H1 (cell line): ENCODE data around the gene CADM2. TPM values are rescaled to one million over a fixed set of nuclear protein-coding genes. Genes with fewer than 3 reads are reported as not detected.

ENCODE experiments used
- CTCF ChIA-PET: fragments of 300-600 bp; sonication (Branson Sonifier 250); formaldehyde crosslinking; loops from one replicate; lab custom pipeline; 2021; ENCODE audit not compliant: partially characterized antibody; lab: Charles Lee
- POLR2A ChIA-PET: fragments of 300-600 bp; sonication (Branson Sonifier 250); formaldehyde crosslinking; loops from one replicate; lab custom pipeline; 2021; ENCODE audit warnings: inconsistent platforms; ENCODE audit not compliant: partially characterized antibody; lab: Charles Lee
- DNase-seq, 2 experiments: peaks; one replicate each; pipeline versions ENCODE4 v3.0.0 to v3.0.0-alpha.2; 2010 to 2022; ENCODE audit warnings: low spot score in 2 of 2, low read depth in 1 of 2, mixed read lengths in 1 of 2
- FAIRE-seq: peaks from 2 replicates; lab custom pipeline; 2011; peaks lifted over from hg19 to GRCh38; lab: Jason Lieb, UNC
- H2AFZ ChIP-seq: 2 replicates; pipeline ENCODE4 v1.8.1; 2012; ENCODE audit warnings: low read length, inconsistent platforms
- H2AK5ac ChIP-seq: 2 replicates; pipeline ENCODE4 v1.6.1; 2013; ENCODE audit warnings: low read depth, low read length
- H2BK120ac ChIP-seq: replicated peaks from 2 replicates; pipeline ENCODE3; 2013; ENCODE audit warnings: low read depth, low read length, inconsistent platforms
- H2BK12ac ChIP-seq: 2 replicates; pipeline ENCODE4 v1.6.1; 2013; ENCODE audit warnings: low read depth, low read length
- H2BK15ac ChIP-seq: 2 replicates; pipeline ENCODE4 v1.6.1; 2013; ENCODE audit warnings: low read length
- H2BK20ac ChIP-seq: 2 replicates; pipeline ENCODE4 v1.6.1; 2013; ENCODE audit warnings: low read length
- H2BK5ac ChIP-seq: 2 replicates; pipeline ENCODE4 v1.6.1; 2013; ENCODE audit warnings: low read depth, low read length
- H3K14ac ChIP-seq: 2 replicates; pipeline ENCODE4 v1.6.1; 2013; ENCODE audit warnings: inconsistent platforms; ENCODE audit not compliant: insufficient read length
- H3K18ac ChIP-seq: 2 replicates; pipeline ENCODE4 v1.6.1; 2013; ENCODE audit warnings: low read length; ENCODE audit errors: extremely low read depth
- H3K23ac ChIP-seq: 2 replicates; pipeline ENCODE4 v1.6.1; 2013; ENCODE audit warnings: inconsistent platforms; ENCODE audit not compliant: insufficient read length
- H3K23me2 ChIP-seq: 2 replicates; pipeline ENCODE4 v1.6.1; 2013; ENCODE audit warnings: low read depth, low read length
- H3K27ac ChIP-seq: 2 replicates; pipeline ENCODE4 v1.6.1; 2011; ENCODE audit warnings: low read depth, low read length, inconsistent platforms
- H3K27me3 ChIP-seq, 4 experiments: replicated peaks in 1 of 4; 1 replicate in 1 of 4; 2 replicates in 3 of 4; pipeline versions ENCODE4 v1.6.1 to v1.8.1; 2011 to 2013; ENCODE audit warnings: low read length in 3 of 4, mild to moderate bottlenecking in 3 of 4, inconsistent platforms in 2 of 4, mixed read lengths in 2 of 4, moderate library complexity in 1 of 4; ENCODE audit not compliant: control insufficient read depth in 3 of 4, insufficient read depth in 3 of 4; ENCODE audit errors: extremely low read depth in 1 of 4
- H3K36me3 ChIP-seq, 4 experiments: 2 replicates each; pipeline versions ENCODE4 v1.6.1 to v1.8.1; 2011 to 2013; ENCODE audit warnings: mild to moderate bottlenecking in 4 of 4, low read length in 3 of 4, moderate library complexity in 2 of 4, control low read depth in 1 of 4, inconsistent platforms in 1 of 4; ENCODE audit not compliant: insufficient read depth in 4 of 4, control insufficient read depth in 2 of 4
- H3K4ac ChIP-seq: replicated peaks from 2 replicates; pipeline ENCODE3; 2013; ENCODE audit warnings: low read length, low read depth, mixed read lengths, inconsistent platforms; ENCODE audit not compliant: insufficient read length
- H3K4me1 ChIP-seq, 4 experiments: replicated peaks in 1 of 4; 1 replicate in 1 of 4; 2 replicates in 3 of 4; pipeline versions ENCODE4 v1.6.1 to v1.8.1; 2011 to 2013; ENCODE audit warnings: low read length in 3 of 4, inconsistent platforms in 2 of 4, mixed read lengths in 1 of 4; ENCODE audit not compliant: insufficient read depth in 4 of 4, control insufficient read depth in 3 of 4
- H3K4me2 ChIP-seq, 2 experiments: 2 replicates each; pipeline versions ENCODE4 v1.6.1 to v1.8.1; 2011 to 2013; ENCODE audit warnings: low read depth in 2 of 2, low read length in 2 of 2, control low read depth in 1 of 2, inconsistent platforms in 1 of 2, mild to moderate bottlenecking in 1 of 2; ENCODE audit not compliant: insufficient read depth in 1 of 2
- H3K4me3 ChIP-seq, 4 experiments: fragments of 200-600, 300-600 bp in 1 of 4; sonication (generic), shearing (Covaris generic), sonication (Bioruptor Twin) in 1 of 4; 2 replicates each; pipeline versions ENCODE4 v1.5.1 to v1.8.1; 2011 to 2016; ENCODE audit warnings: low read length in 4 of 4, low read depth in 3 of 4, control low read depth in 2 of 4, inconsistent platforms in 2 of 4, mild to moderate bottlenecking in 2 of 4, mixed read lengths in 1 of 4, moderate library complexity in 1 of 4; ENCODE audit not compliant: insufficient read depth in 2 of 4; ENCODE audit errors: extremely low read depth in 1 of 4
- H3K56ac ChIP-seq: replicated peaks from 2 replicates; pipeline ENCODE3; 2013; ENCODE audit warnings: low read depth, mild to moderate bottlenecking, mixed read lengths, low read length, inconsistent platforms; ENCODE audit not compliant: insufficient read length
- H3K79me1 ChIP-seq: 2 replicates; pipeline ENCODE4 v1.6.1; 2013; ENCODE audit warnings: low read depth, low read length, control low read depth
- H3K79me2 ChIP-seq, 2 experiments: 2 replicates each; pipeline versions ENCODE4 v1.6.1 to v1.8.1; 2012 to 2013; ENCODE audit warnings: low read length in 2 of 2, mild to moderate bottlenecking in 2 of 2, inconsistent platforms in 1 of 2; ENCODE audit not compliant: insufficient read depth in 2 of 2, control insufficient read depth in 1 of 2
- H3K9ac ChIP-seq, 4 experiments: replicated peaks in 1 of 4; 1 replicate in 1 of 4; 2 replicates in 3 of 4; pipeline versions ENCODE4 v1.6.1 to v1.8.1; 2011 to 2013; ENCODE audit warnings: low read depth in 3 of 4, low read length in 3 of 4, control low read depth in 2 of 4, mild to moderate bottlenecking in 2 of 4, moderate library complexity in 2 of 4, inconsistent platforms in 1 of 4; ENCODE audit errors: extremely low read depth in 1 of 4
- H3K9me3 ChIP-seq, 2 experiments: 2 replicates each; pipeline versions ENCODE4 v1.6.1 to v1.8.1; 2012 to 2013; ENCODE audit warnings: mild to moderate bottlenecking in 2 of 2, moderate library complexity in 2 of 2, control low read depth in 1 of 2, inconsistent platforms in 1 of 2, low read depth in 1 of 2, low read length in 1 of 2, mixed read lengths in 1 of 2; ENCODE audit not compliant: insufficient read depth in 2 of 2
- H4K20me1 ChIP-seq, 2 experiments: replicated peaks in 1 of 2; 2 replicates each; pipeline versions ENCODE3 to v1.8.1; 2011 to 2013; ENCODE audit warnings: inconsistent platforms in 2 of 2, low read length in 2 of 2, mild to moderate bottlenecking in 1 of 2; ENCODE audit not compliant: insufficient read depth in 2 of 2, control insufficient read depth in 1 of 2
- H4K5ac ChIP-seq: 2 replicates; pipeline ENCODE4 v1.6.1; 2013; ENCODE audit warnings: low read length, low read depth, mixed read lengths, inconsistent platforms; ENCODE audit not compliant: insufficient read length
- H4K8ac ChIP-seq: 2 replicates; pipeline ENCODE4 v1.8.0; 2013; ENCODE audit warnings: mild to moderate bottlenecking, moderate library complexity, low read length, inconsistent platforms; ENCODE audit not compliant: insufficient read depth; ENCODE audit errors: extremely low read depth
- H4K91ac ChIP-seq: replicated peaks from 2 replicates; pipeline ENCODE3; 2013; ENCODE audit warnings: low read length, mixed read lengths, inconsistent platforms; ENCODE audit not compliant: insufficient read length
- EGR1 ChIP-seq: IDR thresholded peaks from 2 replicates; pipeline ENCODE4 v1.6.1; 2011; ENCODE audit warnings: low read depth, low read length, borderline replicate concordance
- WGBS, 2 experiments: shearing (Covaris generic) in 1 of 2; methylation state at CpG; one replicate each; pipeline versions ENCODE4 v1.1.6 to v1.1.7; 2013 to 2015; ENCODE audit warnings: low lambda C conversion rate in 2 of 2, mixed read lengths in 2 of 2, inconsistent platforms in 1 of 2, low coverage in 1 of 2, missing lambda C conversion rate in 1 of 2; ENCODE audit not compliant: insufficient replicate concordance in 2 of 2, insufficient coverage in 1 of 2, insufficient read length in 1 of 2; ENCODE audit errors: extremely low coverage in 1 of 2, missing lambda C conversion rate in 1 of 2; 5-methylcytosine and 5-hydroxymethylcytosine counted together
- polyA plus RNA-seq, 7 experiments: library from polyadenylated mRNA; depleted of rRNA in 3 of 7; stranded (reverse) in 5 of 7; unstranded in 2 of 7; fragments of >200 nt in 5 of 7; fragments of 200-250 nt in 2 of 7; gene quantifications; 1 replicate in 5 of 7; 2 replicates in 1 of 7; 4 replicates in 1 of 7; pipeline versions ENCODE4 v1.2.1 to v1.2.3, GENCODE V29; 2011 to 2013; ENCODE audit warnings: missing spikeins in 2 of 7, mixed read lengths in 2 of 7
- total RNA-seq: library from RNA; stranded (reverse); fragmentation: NEBNext Ultra II Directional; extraction: Animal tissue kit (Norgen Biotek cat#: 25700); gene quantifications from 2 replicates; pipeline ENCODE4 v1.2.1, GENCODE V29; 2021

The CADM2 gene
- total and polyA plus RNA-seq, 2 of the 8 experiments (the other 6 are each of a cell fraction or from before 2014, with no cell fraction given), result 14.9 to 20.9 TPM

- FAIRE-seq, result no peak
- no peak for TF ChIP-seq EGR1
- H4K91ac ChIP-seq, result no peak overlapping the region
Measured at GRCh38 chr3:85432081-85432480, 473.3 kb downstream of the CADM2 start.

More at GRCh38 chr3:85432081-85432480, 473.3 kb downstream of the CADM2 start:
- DNase-seq, result no peak
- H3K36me3 ChIP-seq, result no peaks in the 10 kb centered on the region
- no peak overlapping the region for H3K14ac ChIP-seq
- no peaks in the 10 kb centered on the region for H3K79me1 ChIP-seq
- H3K18ac ChIP-seq, result no peak overlapping the region
- no peak overlapping the region for H3K27ac ChIP-seq
- H3K79me2 ChIP-seq, result no peaks in the 10 kb centered on the region
- peaks cover 0 to 2% of the 10 kb centered on the region in 2 experiments; a peak in 1 of 4 replicates for H3K9me3 ChIP-seq
- H3K4me1 ChIP-seq, result no peaks in the 10 kb centered on the region
- no peak overlapping the region for H2BK12ac ChIP-seq
- no peak overlapping the region for H3K4me2 ChIP-seq
- no peaks in the 10 kb centered on the region for H3K27me3 ChIP-seq
- H3K4ac ChIP-seq, result no peak overlapping the region
- no peaks in the 10 kb centered on the region for H3K23me2 ChIP-seq
- H2BK15ac ChIP-seq, result no peak overlapping the region
- no peak overlapping the region for H3K9ac ChIP-seq
- no peaks in the 10 kb centered on the region for H4K20me1 ChIP-seq
- CTCF ChIA-PET, result no interaction called here
- H2AFZ ChIP-seq, result no peak overlapping the region
- POLR2A ChIA-PET, result no interaction called here
- no peak overlapping the region for H2AK5ac ChIP-seq
- H2BK20ac ChIP-seq, result no peak overlapping the region
- H2BK5ac ChIP-seq, result no peak overlapping the region
- no peak overlapping the region for H3K23ac ChIP-seq
- no peak overlapping the region for H4K8ac ChIP-seq
- H3K56ac ChIP-seq, result no peak overlapping the region
- H2BK120ac ChIP-seq, result no peak overlapping the region
- no peak overlapping the region for H3K4me3 ChIP-seq
- 84% methylated on average over 5 of the region's 5 CpGs; no CpG with 5 or more reads in 1 of the 2 experiments for WGBS, 2 experiments
- no peak overlapping the region for H4K5ac ChIP-seq
